Ammon's horn (tissue), 1 donor: ENCODE data around the gene STN1.

Experiments
- DNase-seq: peaks from one replicate; pipeline ENCODE4 v3.0.0-alpha.2; 2016; ENCODE audit warnings: low spot score

STN1 gene

GRCh38 chr10:103929381-103929921 is 11.5 kb upstream of the STN1 start:
- no peak for DNase-seq

GRCh38 chr10:103928784-103929183 is 10.8 kb upstream of the STN1 start:
- no peak for DNase-seq

GRCh38 chr10:103926722-103927319 is 8.8 kb upstream of the STN1 start:
- no peak for DNase-seq

- DNase-seq, result no peak
Observed at GRCh38 chr10:103925591-103925990, 7.6 kb upstream of the STN1 start.

GRCh38 chr10:103923502-103923901 is 5.5 kb upstream of the STN1 start:
- DNase-seq, result no peak

GRCh38 chr10:103922659-103923058 is 4.7 kb upstream of the STN1 start:
- DNase-seq, result no peak

- peak; percentile 79 for DNase-seq
Observed at GRCh38 chr10:103921750-103922195, 3.8 kb upstream of the STN1 start.

GRCh38 chr10:103921248-103921647 is 3.3 kb upstream of the STN1 start:
- no peak for DNase-seq

- no peak for DNase-seq
Observed at GRCh38 chr10:103919648-103920025, 1.7 kb upstream of the STN1 start.

- DNase-seq, result peak; percentile 67
Observed at GRCh38 chr10:103917302-103918052, 507 bp downstream of the STN1 start.

GRCh38 chr10:103916876-103917275 is 1.1 kb downstream of the STN1 start:
- no peak for DNase-seq

- DNase-seq, result no peak
Observed at GRCh38 chr10:103916254-103916653, 1.7 kb downstream of the STN1 start.

- DNase-seq, result no peak
Observed at GRCh38 chr10:103915796-103916195, 2.2 kb downstream of the STN1 start.

GRCh38 chr10:103912759-103913158 is 5.2 kb downstream of the STN1 start:
- no peak for DNase-seq

- no peak for DNase-seq
Observed at GRCh38 chr10:103911021-103911459, 6.9 kb downstream of the STN1 start.

- DNase-seq, result no peak
Observed at GRCh38 chr10:103910442-103911012, 7.5 kb downstream of the STN1 start.

- DNase-seq, result peak; percentile 26
Observed at GRCh38 chr10:103905441-103905840, 12.5 kb downstream of the STN1 start.

GRCh38 chr10:103901299-103901698 is 16.7 kb downstream of the STN1 start:
- DNase-seq, result no peak

GRCh38 chr10:103899312-103899711 is 18.7 kb downstream of the STN1 start:
- no peak for DNase-seq

- DNase-seq, result no peak
Observed at GRCh38 chr10:103897241-103897774, 20.7 kb downstream of the STN1 start.

GRCh38 chr10:103896225-103896624 is 21.8 kb downstream of the STN1 start:
- DNase-seq, result no peak

GRCh38 chr10:103895411-103896186 is 22.4 kb downstream of the STN1 start:
- no peak for DNase-seq
